ENCODE results near the gene PAGR1. TPM values are rescaled to one million over a fixed set of nuclear protein-coding genes. Genes with fewer than 3 reads are reported as not detected.

Gene PAGR1
- polyA plus RNA-seq, 4 donors: 36.9 to 46.0 (median 43.1) TPM

DNA sequence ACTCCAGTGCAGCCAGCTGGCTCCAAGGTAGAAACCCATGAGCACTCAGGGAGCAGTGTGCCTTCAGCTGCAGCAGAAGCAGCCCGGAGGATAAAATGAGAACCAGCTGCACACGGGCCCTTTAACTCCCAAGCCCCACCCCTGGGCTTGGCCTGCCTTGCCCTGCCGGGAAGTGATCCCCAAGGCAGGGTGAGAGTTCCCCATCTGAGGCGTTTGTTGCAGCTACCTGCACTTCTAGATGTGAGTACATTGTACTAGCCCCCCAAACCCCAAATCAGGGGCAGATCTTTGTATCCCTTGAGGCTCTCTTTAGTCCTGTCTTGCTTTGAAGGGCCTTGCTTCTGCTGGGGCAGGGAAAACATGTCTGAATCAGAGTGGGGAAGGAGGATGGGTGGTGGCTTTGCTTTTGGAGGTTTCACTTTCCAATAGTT, 4.3 kb downstream of the PAGR1 start, which contains the start of gene MVP:
Gene MVP, plus strand, starts transcription at position 192 of the 431 bp plus-strand sequence. CDS start 10,088 bp downstream, outside the sequence.
- H3K27me3 ChIP-seq (ENCODE audit: control insufficient read depth in 3 of 3, insufficient read depth in 3 of 3, low read length in 3 of 3): no peaks in the 10 kb centered on the region
- FAIRE-seq: no peak
- H3K4me1 ChIP-seq (ENCODE audit: control insufficient read depth in 3 of 3, insufficient read depth in 2 of 3, low read depth in 1 of 3, low read length in 2 of 3): peaks cover under 1 to 69% (median 15%) of the 10 kb centered on the region in 3 donors
- no peaks in the 10 kb centered on the region for H3K9me3 ChIP-seq (ENCODE audit: control insufficient read depth in 2 of 2, insufficient read depth in 1 of 2, low read depth in 1 of 2, low read length in 1 of 2)
- 0 to 2% (median 0%) methylated on average over 4 of the region's 4 CpGs for WGBS, 3 donors
- peaks cover 0 to 49% (median 2%) of the 10 kb centered on the region in 3 donors for H3K36me3 ChIP-seq (ENCODE audit: control insufficient read depth in 3 of 3, insufficient read depth in 2 of 3, low read depth in 1 of 3, low read length in 3 of 3)
- DNase-seq: peak; percentile 84 to 91
- H3K27ac ChIP-seq (ENCODE audit: low read depth in 1 of 3, low read length in 2 of 3): peak within 1 kb of the TSS; percentile 84 to 97 (median 91)
- H3K4me3 ChIP-seq (ENCODE audit: low read depth in 1 of 3, low read length in 3 of 3): peak within 1 kb of the TSS; percentile 46 to 87 (median 77)

DNA sequence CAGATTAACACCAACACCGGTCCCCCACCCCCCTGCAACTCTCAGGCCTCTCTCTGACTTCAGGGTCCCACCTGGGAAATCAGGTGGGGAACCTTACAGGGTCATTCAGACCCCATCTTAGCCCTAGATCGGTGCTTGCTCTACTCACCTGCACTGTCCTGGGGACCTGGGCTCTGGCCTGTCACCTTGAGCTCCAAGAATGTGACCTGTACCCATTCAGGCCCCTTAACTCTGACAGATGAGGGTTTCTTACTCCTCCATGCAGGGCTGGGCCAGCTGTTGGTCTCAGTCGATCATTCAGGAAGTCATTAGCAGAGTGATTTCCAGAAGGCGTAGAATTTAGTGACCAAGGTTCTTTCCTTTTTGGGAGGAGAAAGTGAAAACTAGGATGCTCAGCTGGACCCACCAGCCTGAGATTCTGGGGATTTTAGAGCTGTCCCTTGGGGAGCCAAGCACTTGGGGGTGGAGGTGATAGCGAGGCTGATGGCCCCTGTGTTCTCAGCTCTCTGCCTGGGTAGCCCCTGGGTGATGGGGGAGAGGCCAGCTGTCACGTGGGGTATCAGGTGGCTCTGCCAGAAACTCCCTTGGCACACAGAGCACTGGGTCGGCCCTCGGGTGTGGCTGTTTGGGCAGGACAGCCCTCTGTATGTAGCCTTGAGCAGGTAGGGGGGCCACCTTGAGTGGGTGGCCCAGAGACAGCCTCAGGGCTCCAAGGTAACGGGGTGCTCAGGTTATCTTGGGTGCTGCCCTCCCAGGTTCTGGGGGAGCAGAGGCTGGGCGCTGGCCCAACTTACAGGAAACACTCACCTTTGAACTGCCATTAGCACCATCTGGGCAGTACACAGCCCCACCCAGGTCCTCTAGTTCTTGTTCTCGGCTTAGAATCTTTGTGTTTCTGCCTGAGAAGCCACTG, 5.0 kb downstream of the PAGR1 start:
- no peaks in the 10 kb centered on the region for H3K27me3 ChIP-seq (ENCODE audit: control insufficient read depth in 3 of 3, insufficient read depth in 3 of 3, low read length in 3 of 3)
- FAIRE-seq: no peak
- peak overlapping the region; percentile 84 to 97 (median 91) for H3K27ac ChIP-seq (ENCODE audit: low read depth in 1 of 3, low read length in 2 of 3)
- DNase-seq: peak; percentile 73 to 96
- peaks cover 0 to 56% (median 2%) of the 10 kb centered on the region in 3 donors for H3K36me3 ChIP-seq (ENCODE audit: control insufficient read depth in 3 of 3, insufficient read depth in 2 of 3, low read depth in 1 of 3, low read length in 3 of 3)
- no peaks in the 10 kb centered on the region for H3K9me3 ChIP-seq (ENCODE audit: control insufficient read depth in 2 of 2, insufficient read depth in 1 of 2, low read depth in 1 of 2, low read length in 1 of 2)
- H3K4me3 ChIP-seq (ENCODE audit: low read depth in 1 of 3, low read length in 3 of 3): peak overlapping the region; percentile 46 to 87 (median 77)
- 1 to 14% (median 3%) methylated on average over 11 of the region's 11 CpGs for WGBS, 3 donors
- H3K4me1 ChIP-seq (ENCODE audit: control insufficient read depth in 3 of 3, insufficient read depth in 2 of 3, low read depth in 1 of 3, low read length in 2 of 3): peaks cover 7 to 75% (median 19%) of the 10 kb centered on the region in 3 donors

DNA sequence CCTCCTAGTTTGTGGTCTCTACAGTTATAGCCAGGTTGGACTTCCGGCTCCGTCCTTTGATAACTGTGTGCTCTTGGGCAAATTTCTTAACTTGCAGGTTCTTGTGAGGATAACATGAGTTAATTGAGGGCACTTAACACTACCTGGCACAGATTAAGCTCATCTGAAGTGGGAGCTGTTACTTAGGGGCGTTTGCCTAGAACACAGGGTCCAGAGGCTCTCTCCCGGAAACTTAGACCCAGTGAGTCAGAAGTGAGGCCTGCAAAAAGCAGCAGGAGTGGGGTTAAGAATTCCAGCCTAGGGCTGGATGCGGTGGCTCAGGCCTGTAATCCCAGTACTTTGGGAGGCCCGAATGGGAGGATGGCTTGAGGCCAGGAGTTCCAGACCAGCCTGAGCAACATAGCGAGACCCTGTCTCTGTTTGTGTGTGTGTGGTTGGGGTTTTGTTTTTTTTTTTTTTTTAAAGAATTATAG, 5.7 kb downstream of the PAGR1 start:
- 2 to 29% (median 9%) methylated on average over 7 of the region's 7 CpGs for WGBS, 3 donors
- no peak for FAIRE-seq

DNA sequence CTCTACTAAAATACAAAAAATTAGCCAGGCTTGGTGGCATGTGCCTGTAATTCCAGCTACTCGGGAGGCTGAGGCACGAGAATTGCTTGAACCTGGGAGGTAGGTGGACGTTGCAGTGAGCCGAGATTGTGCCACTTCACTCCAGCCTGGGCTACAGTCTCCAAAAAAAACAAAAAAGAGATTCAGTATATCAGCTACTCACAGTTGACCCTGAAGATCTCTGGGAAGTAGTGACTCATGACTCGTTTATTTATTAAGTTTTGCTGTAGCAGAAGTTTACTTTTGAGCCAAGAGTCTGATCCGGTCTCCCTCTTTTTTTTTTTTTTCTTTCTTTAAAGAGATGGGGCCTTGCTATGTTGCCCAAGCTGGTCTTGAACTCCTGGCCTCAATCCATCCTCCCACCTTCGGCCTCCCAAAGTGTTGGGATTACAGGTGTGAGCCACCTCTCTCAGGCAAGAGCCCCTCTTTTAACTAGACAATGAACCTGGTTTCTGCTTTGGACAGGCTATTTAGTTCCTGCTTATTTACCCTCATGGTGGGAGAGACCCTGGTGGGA, 8.7 kb downstream of the PAGR1 start:
- peak overlapping the region; percentile 88 to 90 (median 89) for H3K27ac ChIP-seq (ENCODE audit: low read depth in 1 of 3, low read length in 2 of 3)
- H3K9me3 ChIP-seq (ENCODE audit: control insufficient read depth in 2 of 2, insufficient read depth in 1 of 2, low read depth in 1 of 2, low read length in 1 of 2): no peaks in the 10 kb centered on the region
- no peaks in the 10 kb centered on the region for H3K27me3 ChIP-seq (ENCODE audit: control insufficient read depth in 3 of 3, insufficient read depth in 3 of 3, low read length in 3 of 3)
- peak in 1 of 2 donors; percentile 68 for DNase-seq
- peaks cover 15 to 81% (median 25%) of the 10 kb centered on the region in 3 donors for H3K4me1 ChIP-seq (ENCODE audit: control insufficient read depth in 3 of 3, insufficient read depth in 2 of 3, low read depth in 1 of 3, low read length in 2 of 3)
- 17 to 28% (median 23%) methylated on average over 7 of the region's 7 CpGs for WGBS, 3 donors
- H3K36me3 ChIP-seq (ENCODE audit: control insufficient read depth in 3 of 3, insufficient read depth in 2 of 3, low read depth in 1 of 3, low read length in 3 of 3): peaks cover 0 to 42% (median 0%) of the 10 kb centered on the region in 3 donors
- no peak overlapping the region for H3K4me3 ChIP-seq (ENCODE audit: low read depth in 1 of 3, low read length in 3 of 3)
- no peak for FAIRE-seq

More for the DNA sequence above, 5.7 kb downstream of the PAGR1 start:
- H3K4me1 ChIP-seq (ENCODE audit: control insufficient read depth in 3 of 3, insufficient read depth in 2 of 3, low read depth in 1 of 3, low read length in 2 of 3): peaks cover 9 to 79% (median 22%) of the 10 kb centered on the region in 3 donors
- H3K4me3 ChIP-seq (ENCODE audit: low read depth in 1 of 3, low read length in 3 of 3): peak overlapping the region; percentile 27 to 77 (median 46)
- no peaks in the 10 kb centered on the region for H3K9me3 ChIP-seq (ENCODE audit: control insufficient read depth in 2 of 2, insufficient read depth in 1 of 2, low read depth in 1 of 2, low read length in 1 of 2)
- peak overlapping the region; percentile 84 to 97 (median 91) for H3K27ac ChIP-seq (ENCODE audit: low read depth in 1 of 3, low read length in 2 of 3)
- DNase-seq: peak in 1 of 2 donors; percentile 78
- H3K27me3 ChIP-seq (ENCODE audit: control insufficient read depth in 3 of 3, insufficient read depth in 3 of 3, low read length in 3 of 3): no peaks in the 10 kb centered on the region
- H3K36me3 ChIP-seq (ENCODE audit: control insufficient read depth in 3 of 3, insufficient read depth in 2 of 3, low read depth in 1 of 3, low read length in 3 of 3): peaks cover 0 to 58% (median 2%) of the 10 kb centered on the region in 3 donors

DNA sequence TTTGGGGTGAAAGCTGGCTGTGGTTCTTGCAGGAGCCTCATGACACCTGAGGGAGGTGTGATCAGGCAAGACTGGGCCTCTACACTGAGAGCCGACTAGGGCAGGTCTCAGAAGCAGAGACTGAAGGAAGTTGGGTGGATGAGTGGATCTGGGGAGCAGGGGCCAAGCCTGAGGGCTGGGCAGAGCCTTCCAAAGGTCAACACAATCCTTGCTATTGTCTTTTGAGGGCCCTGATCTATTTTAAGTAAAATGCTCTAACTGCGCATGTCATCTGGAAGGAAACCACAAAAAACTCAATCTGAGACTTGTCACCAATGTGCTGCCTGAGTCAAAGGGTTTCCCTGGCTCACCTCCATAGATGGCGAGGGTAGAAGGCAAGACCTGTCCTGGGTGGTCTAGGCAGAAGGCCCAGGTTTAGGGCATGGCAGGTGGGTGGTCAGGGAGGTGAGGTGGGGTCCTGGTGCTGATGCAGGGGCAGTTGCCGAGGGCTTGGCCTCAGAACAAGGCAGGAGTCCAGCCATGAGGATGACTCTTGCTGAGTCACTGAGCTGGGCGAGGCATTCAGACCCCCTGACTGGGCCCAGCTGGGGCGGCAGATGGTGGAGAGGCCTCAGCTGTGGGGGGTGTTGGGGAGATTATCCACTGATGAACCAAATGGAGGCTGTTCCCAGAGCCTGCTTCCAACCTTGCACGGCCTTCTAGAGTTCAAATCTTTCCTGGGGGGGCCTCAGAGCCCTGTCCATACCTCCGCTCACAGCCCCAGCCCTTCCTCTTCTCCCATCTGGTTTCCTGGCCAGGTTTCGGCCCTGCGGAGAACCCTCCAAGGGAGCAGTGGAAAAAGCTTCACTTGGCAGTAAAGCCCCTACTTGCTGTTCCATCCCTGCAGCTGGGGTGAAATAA, 9.4 kb downstream of the PAGR1 start:
- FAIRE-seq (no peak), DNase-seq (peak; percentile 67 to 82)
- H3K9me3 ChIP-seq (ENCODE audit: control insufficient read depth in 2 of 2, insufficient read depth in 1 of 2, low read depth in 1 of 2, low read length in 1 of 2): no peaks in the 10 kb centered on the region
- H3K4me1 ChIP-seq (ENCODE audit: control insufficient read depth in 3 of 3, insufficient read depth in 2 of 3, low read depth in 1 of 3, low read length in 2 of 3): peaks cover 15 to 83% (median 22%) of the 10 kb centered on the region in 3 donors
- peaks cover 0 to 44% (median 0%) of the 10 kb centered on the region in 3 donors for H3K36me3 ChIP-seq (ENCODE audit: control insufficient read depth in 3 of 3, insufficient read depth in 2 of 3, low read depth in 1 of 3, low read length in 3 of 3)
- H3K27ac ChIP-seq (ENCODE audit: low read depth in 1 of 3, low read length in 2 of 3): peak overlapping the region; percentile 88 to 90 (median 89)
- no peaks in the 10 kb centered on the region for H3K27me3 ChIP-seq (ENCODE audit: control insufficient read depth in 3 of 3, insufficient read depth in 3 of 3, low read length in 3 of 3)
- no peak overlapping the region for H3K4me3 ChIP-seq (ENCODE audit: low read depth in 1 of 3, low read length in 3 of 3)
- WGBS, 3 donors: 41 to 51% (median 50%) methylated on average over 9 to 10 of the region's 10 CpGs

DNA sequence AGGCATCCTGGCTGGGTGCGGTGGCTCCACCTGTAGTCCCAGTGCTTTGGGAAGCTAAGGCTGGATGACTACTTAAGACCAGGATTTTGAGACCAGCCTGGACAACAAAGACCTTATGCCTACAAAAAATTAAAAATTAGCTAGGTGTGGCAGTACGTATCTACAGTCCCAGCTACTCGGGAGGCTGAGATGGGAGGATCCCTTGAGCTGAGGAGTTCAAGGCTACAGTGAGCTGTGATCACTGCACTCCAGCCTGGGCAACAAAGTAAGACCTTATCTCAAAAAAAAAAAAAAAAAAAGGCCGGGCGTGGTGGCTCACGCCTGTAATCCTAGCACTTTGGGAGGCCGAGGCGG, 10.4 kb downstream of the PAGR1 start:
- H3K4me3 ChIP-seq (ENCODE audit: low read depth in 1 of 3, low read length in 3 of 3): no peak overlapping the region
- peak overlapping the region; percentile 88 to 90 (median 89) for H3K27ac ChIP-seq (ENCODE audit: low read depth in 1 of 3, low read length in 2 of 3)
- H3K4me1 ChIP-seq (ENCODE audit: control insufficient read depth in 3 of 3, insufficient read depth in 2 of 3, low read depth in 1 of 3, low read length in 2 of 3): peaks cover 15 to 85% (median 22%) of the 10 kb centered on the region in 3 donors
- H3K27me3 ChIP-seq (ENCODE audit: control insufficient read depth in 3 of 3, insufficient read depth in 3 of 3, low read length in 3 of 3): no peaks in the 10 kb centered on the region
- H3K9me3 ChIP-seq (ENCODE audit: control insufficient read depth in 2 of 2, insufficient read depth in 1 of 2, low read depth in 1 of 2, low read length in 1 of 2): no peaks in the 10 kb centered on the region
- H3K36me3 ChIP-seq (ENCODE audit: control insufficient read depth in 3 of 3, insufficient read depth in 2 of 3, low read depth in 1 of 3, low read length in 3 of 3): peaks cover 0 to 47% (median 0%) of the 10 kb centered on the region in 3 donors
- FAIRE-seq (no peak), DNase-seq (peak in 1 of 2 donors; percentile 77)
- 41 to 65% (median 61%) methylated on average over 4 to 6 of the region's 8 CpGs for WGBS, 3 donors

DNA sequence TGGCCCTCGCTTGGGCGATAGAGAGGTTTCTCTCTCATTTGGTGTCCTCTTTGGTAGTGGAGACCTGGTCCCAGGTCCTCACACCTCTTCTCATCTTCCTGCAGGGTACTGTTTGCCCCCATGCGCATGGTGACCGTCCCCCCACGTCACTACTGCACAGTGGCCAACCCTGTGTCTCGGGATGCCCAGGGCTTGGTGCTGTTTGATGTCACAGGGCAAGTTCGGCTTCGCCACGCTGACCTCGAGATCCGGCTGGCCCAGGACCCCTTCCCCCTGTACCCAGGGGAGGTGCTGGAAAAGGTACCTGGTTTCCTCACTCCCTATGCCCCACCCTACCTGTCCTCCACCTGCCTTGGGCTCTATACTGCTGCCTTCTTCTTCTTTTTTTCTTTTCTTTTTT, 14.8 kb downstream of the PAGR1 start:
- Histone ChIP-seq H3K36me3 (ENCODE audit: control insufficient read depth in 3 of 3, insufficient read depth in 2 of 3, low read depth in 1 of 3, low read length in 3 of 3) (peaks cover 13 to 64% (median 16%) of the 10 kb centered on the region in 3 donors), H3K4me1 (ENCODE audit: control insufficient read depth in 3 of 3, insufficient read depth in 2 of 3, low read depth in 1 of 3, low read length in 2 of 3) (peaks cover 8 to 41% (median 10%) of the 10 kb centered on the region in 3 donors), H3K4me3 (ENCODE audit: low read depth in 1 of 3, low read length in 3 of 3) (no peak overlapping the region), H3K9me3 (ENCODE audit: control insufficient read depth in 2 of 2, insufficient read depth in 1 of 2, low read depth in 1 of 2, low read length in 1 of 2) (no peaks in the 10 kb centered on the region), H3K27ac (ENCODE audit: low read depth in 1 of 3, low read length in 2 of 3) (peak overlapping the region in 1 of 3 donors; percentile 95), H3K27me3 (ENCODE audit: control insufficient read depth in 3 of 3, insufficient read depth in 3 of 3, low read length in 3 of 3) (no peaks in the 10 kb centered on the region)
- FAIRE-seq (no peak), DNase-seq (no peak)
- 94 to 99% (median 95%) methylated on average over 11 of the region's 11 CpGs for WGBS, 3 donors
